DOHH2 (cell line): ENCODE measurements around the gene SRD5A1.

ENCODE experiments used
- H3F3A ChIP-seq: fragments of 200-600 bp; sonication (generic), shearing (Covaris generic); 2 replicates; pipeline ENCODE4 v1.6.0; 2016; ENCODE audit warnings: antibody characterized with exemption, mild to moderate bottlenecking; ENCODE audit not compliant: control insufficient read depth, insufficient read depth
- H3K27ac ChIP-seq: fragments of 200-600 bp; sonication (generic); 2 replicates; pipeline ENCODE4 v1.5.1; 2014; ENCODE audit warnings: low read depth, mild to moderate bottlenecking, low read length, moderate library complexity
- H3K27me3 ChIP-seq: fragments of 200-600 bp; sonication (generic); 2 replicates; pipeline ENCODE4 v1.6.1; 2014; ENCODE audit warnings: mild to moderate bottlenecking, low read length, mixed read lengths; ENCODE audit not compliant: control insufficient read depth
- H3K36me3 ChIP-seq: fragments of 200-600 bp; sonication (generic); 2 replicates; pipeline ENCODE4 v1.6.1; 2014; ENCODE audit warnings: mild to moderate bottlenecking, low read length, moderate library complexity, mixed read lengths; ENCODE audit not compliant: control insufficient read depth
- H3K4me1 ChIP-seq: fragments of 200-600 bp; sonication (generic); 2 replicates; pipeline ENCODE4 v1.6.1; 2014; ENCODE audit warnings: mild to moderate bottlenecking, low read length, mixed read lengths; ENCODE audit not compliant: control insufficient read depth
- H3K4me2 ChIP-seq: fragments of 200-600 bp; sonication (generic); 2 replicates; pipeline ENCODE4 v1.6.0; 2014; ENCODE audit warnings: mild to moderate bottlenecking, low read length, moderate library complexity
- H3K4me3 ChIP-seq: fragments of 200-600 bp; sonication (generic); 2 replicates; pipeline ENCODE4 v1.5.1; 2014; ENCODE audit warnings: mild to moderate bottlenecking, low read length, mixed read lengths
- H3K79me2 ChIP-seq: fragments of 200-600 bp; sonication (generic); 2 replicates; pipeline ENCODE4 v1.6.1; 2014; ENCODE audit warnings: mild to moderate bottlenecking, low read length, mixed read lengths; ENCODE audit not compliant: control insufficient read depth
- H3K9me2 ChIP-seq: fragments of 200-600 bp; sonication (generic); replicated peaks from 2 replicates; pipeline ENCODE4 v1.6.1; 2014; ENCODE audit warnings: mild to moderate bottlenecking, low read length, mixed read lengths; ENCODE audit not compliant: control insufficient read depth
- H3K9me3 ChIP-seq: fragments of 200-600 bp; sonication (generic); 2 replicates; pipeline ENCODE4 v1.6.1; 2014; ENCODE audit warnings: antibody characterized with exemption, low read length, mixed read lengths; ENCODE audit not compliant: control insufficient read depth, insufficient read depth
- H4K20me1 ChIP-seq: fragments of 200-600 bp; sonication (generic); 2 replicates; pipeline ENCODE4 v1.6.0; 2014; ENCODE audit warnings: low read depth, mild to moderate bottlenecking, antibody characterized with exemption, low read length, moderate library complexity; ENCODE audit not compliant: control insufficient read depth, insufficient read depth
- CTCF ChIP-seq: fragments of 200-600 bp; sonication (generic); IDR thresholded peaks from one replicate; pipeline ENCODE4 v1.5.1; 2014; ENCODE audit warnings: antibody characterized with exemption, mild to moderate bottlenecking, low read depth, low read length; ENCODE audit not compliant: poor library complexity, severe bottlenecking
- EZH2phosphoT487 ChIP-seq: fragments of 200-600 bp; sonication (generic); IDR thresholded peaks from 2 replicates; pipeline ENCODE4 v1.6.1; 2017; ENCODE audit warnings: borderline replicate concordance, mild to moderate bottlenecking, antibody characterized with exemption, low read length, moderate library complexity, mixed read lengths

Gene SRD5A1

DNA sequence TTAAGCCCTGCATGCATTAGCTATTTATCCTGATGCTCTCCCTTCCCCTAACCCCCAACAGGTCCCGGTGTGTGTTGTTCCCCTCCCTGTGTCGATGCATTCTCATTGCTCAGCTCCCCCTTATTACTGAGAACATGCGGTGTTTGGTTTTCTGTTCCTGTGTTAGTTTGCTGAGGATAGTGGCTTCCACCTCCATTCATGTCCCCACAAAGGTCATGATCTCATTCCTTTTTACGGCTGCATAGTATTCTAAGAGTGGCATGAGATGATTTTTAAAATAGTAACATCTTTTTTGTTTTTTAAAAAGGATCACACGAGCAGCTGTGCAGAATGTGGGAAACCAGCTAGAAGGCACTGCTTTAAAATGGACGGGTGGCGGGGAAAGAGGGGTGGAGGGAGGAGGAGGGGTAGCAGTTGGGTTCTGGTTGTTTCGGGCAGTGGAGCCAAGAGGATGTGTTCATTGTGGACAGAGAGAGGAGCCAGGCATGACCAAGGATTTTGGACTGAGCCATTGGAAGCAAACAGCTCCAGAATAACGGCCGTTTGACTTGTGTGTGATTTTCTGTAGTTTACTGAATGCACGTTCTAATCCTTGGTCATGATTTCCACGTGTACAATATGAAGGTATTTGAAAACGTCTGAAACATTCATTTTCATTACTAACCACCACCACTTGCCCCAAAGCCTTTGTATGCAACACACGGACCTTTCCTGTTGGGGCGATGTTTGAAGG is 78.3 kb downstream of the SRD5A1 start:
- Histone ChIP-seq H3K36me3 (peaks cover 19% of the 10 kb centered on the region), H3K79me2 (peaks cover 25% of the 10 kb centered on the region), H3K27me3 (no peaks in the 10 kb centered on the region), H4K20me1 (peaks cover 15% of the 10 kb centered on the region), H3K27ac (peak overlapping the region; percentile 83), H3K4me3 (peak overlapping the region; percentile 83), H3K4me2 (peak overlapping the region; percentile 93), H3K4me1 (peaks cover 34% of the 10 kb centered on the region), H3F3A (peaks cover 3% of the 10 kb centered on the region; the same call in 1 of the 2 replicates), H3K9me3 (no peaks in the 10 kb centered on the region), H3K9me2 (no peaks in the 10 kb centered on the region)
- TF ChIP-seq EZH2phosphoT487 (no peak), CTCF (no peak)

- peaks cover 31% of the 10 kb centered on the region for H3K79me2 ChIP-seq
- no peaks in the 10 kb centered on the region for H3K9me2 ChIP-seq
- H3K4me3 ChIP-seq: peak overlapping the region; percentile 83
- H3F3A ChIP-seq: peaks cover 3% of the 10 kb centered on the region; the same call in 1 of the 2 replicates
- TF ChIP-seq CTCF (no peak), EZH2phosphoT487 (no peak)
- H3K36me3 ChIP-seq: peaks cover 25% of the 10 kb centered on the region
- H3K27me3 ChIP-seq: no peaks in the 10 kb centered on the region
- H3K9me3 ChIP-seq: no peaks in the 10 kb centered on the region
- H3K4me2 ChIP-seq: peak overlapping the region; percentile 93
- peaks cover 40% of the 10 kb centered on the region for H3K4me1 ChIP-seq
- peaks cover 21% of the 10 kb centered on the region for H4K20me1 ChIP-seq
- peak overlapping the region; percentile 83 for H3K27ac ChIP-seq
Observed at GRCh38 chr5:6712142-6712576, 78.9 kb downstream of the SRD5A1 start.

GRCh38 chr5:6712577-6713273 is 79.5 kb downstream of the SRD5A1 start:
- Histone ChIP-seq H3K27me3 (no peaks in the 10 kb centered on the region), H3K27ac (peak overlapping the region; percentile 83)
- TF ChIP-seq CTCF: no peak
- no peak for TF ChIP-seq EZH2phosphoT487

More at GRCh38 chr5:6712577-6713273, 79.5 kb downstream of the SRD5A1 start:
- Histone ChIP-seq H3K9me3 (no peaks in the 10 kb centered on the region), H3K36me3 (peaks cover 30% of the 10 kb centered on the region), H3K4me1 (peaks cover 42% of the 10 kb centered on the region), H3K4me2 (peak overlapping the region; percentile 93), H3K9me2 (no peaks in the 10 kb centered on the region), H3F3A (peaks cover 3% of the 10 kb centered on the region; the same call in 1 of the 2 replicates), H3K4me3 (peak overlapping the region; percentile 83), H4K20me1 (peaks cover 26% of the 10 kb centered on the region), H3K79me2 (peaks cover 37% of the 10 kb centered on the region)
